NCI-H69 (cell line): Measurements from ENCODE around the gene DCDC2.
"Not testable (repeated sequence)": the region's sequence is repeated elsewhere in the genome, so short reads cannot be mapped to it uniquely, and the experiment has no call there.

Source experiments
- DNase-seq: peaks from one replicate; lab custom pipeline; 2025; lab: John Stamatoyannopoulos, UW

The DCDC2 gene

GRCh38 chr6:24258214-24258613 is 99.6 kb downstream of the DCDC2 start:
- DNase-seq, result not testable (repeated sequence)

- DNase-seq, result peak; percentile 85
These were observed 100.6 kb downstream of the DCDC2 start for GRCh38 chr6:24257282-24257681.

- no peak for DNase-seq
These were observed 102.2 kb downstream of the DCDC2 start for GRCh38 chr6:24255676-24256075.

- DNase-seq, result no peak
These were observed 104.5 kb downstream of the DCDC2 start for GRCh38 chr6:24253360-24253759.

- no peak for DNase-seq
These were observed 105.6 kb downstream of the DCDC2 start for GRCh38 chr6:24252280-24252679.

- DNase-seq, result peak; percentile 28
These were observed 106.5 kb downstream of the DCDC2 start for GRCh38 chr6:24251339-24251738.

- peak; percentile 95 for DNase-seq
These were observed 107.9 kb downstream of the DCDC2 start for GRCh38 chr6:24249926-24250325.

GRCh38 chr6:24245275-24245674 is 112.6 kb downstream of the DCDC2 start:
- DNase-seq, result no peak

GRCh38 chr6:24242924-24243323 is 114.9 kb downstream of the DCDC2 start:
- no peak for DNase-seq

GRCh38 chr6:24241779-24242178 is 116.1 kb downstream of the DCDC2 start:
- DNase-seq, result not testable (repeated sequence)

GRCh38 chr6:24240943-24241342 is 116.9 kb downstream of the DCDC2 start:
- DNase-seq, result no peak

GRCh38 chr6:24240380-24240928 is 117.4 kb downstream of the DCDC2 start:
- no peak for DNase-seq

- no peak for DNase-seq
These were observed 119.2 kb downstream of the DCDC2 start for GRCh38 chr6:24238700-24239099.

GRCh38 chr6:24236779-24237178 is 121.1 kb downstream of the DCDC2 start:
- DNase-seq, result not testable (repeated sequence)

GRCh38 chr6:24233813-24234442 is 123.9 kb downstream of the DCDC2 start:
- peak; percentile 77 for DNase-seq

- DNase-seq, result no peak
These were observed 126.4 kb downstream of the DCDC2 start for GRCh38 chr6:24231438-24231977.

- no peak for DNase-seq
These were observed 128.0 kb downstream of the DCDC2 start for GRCh38 chr6:24229696-24230405.

GRCh38 chr6:24228681-24229255 is 129.1 kb downstream of the DCDC2 start:
- no peak for DNase-seq

GRCh38 chr6:24228123-24228522 is 129.7 kb downstream of the DCDC2 start:
- no peak for DNase-seq

- no peak for DNase-seq
These were observed 130.3 kb downstream of the DCDC2 start for GRCh38 chr6:24227556-24227955.

- DNase-seq, result no peak
These were observed 131.3 kb downstream of the DCDC2 start for GRCh38 chr6:24226541-24226940.

GRCh38 chr6:24225838-24226237 is 132.0 kb downstream of the DCDC2 start:
- DNase-seq, result no peak
